BLaER1 treated with 17β-estradiol and CSF1 and Interleukin-3, amounts not matched to agents 10 nM and 100 nM (cell line): Measurements from ENCODE around the gene CLEC7A.
A peak's percentile ranks its signal among the peaks of the same experiment; 100 is the strongest.

Source experiments
- H3K27ac ChIP-seq, 11 experiments: shearing (Covaris generic); formaldehyde crosslinking; 2 replicates each; pipeline ENCODE4 v1.8.1; 2022
- H3K27me3 ChIP-seq, 11 experiments: shearing (Covaris generic); formaldehyde crosslinking; 2 replicates each; pipeline ENCODE4 v1.8.1; 2022
- H3K36me3 ChIP-seq, 11 experiments: shearing (Covaris generic); formaldehyde crosslinking; 2 replicates each; pipeline ENCODE4 v1.8.1; 2022
- H3K4me1 ChIP-seq, 10 experiments: shearing (Covaris generic); formaldehyde crosslinking; 2 replicates each; pipeline ENCODE4 v1.8.1; 2022
- H3K4me2 ChIP-seq, 11 experiments: shearing (Covaris generic); formaldehyde crosslinking; 2 replicates each; pipeline ENCODE4 v1.8.1; 2022
- H3K4me3 ChIP-seq, 10 experiments: shearing (Covaris generic); formaldehyde crosslinking; 2 replicates each; pipeline ENCODE4 v1.8.1; 2022
- H3K9ac ChIP-seq, 11 experiments: shearing (Covaris generic); formaldehyde crosslinking; 2 replicates each; pipeline ENCODE4 v1.8.1; 2022
- H3K9me3 ChIP-seq, 11 experiments: shearing (Covaris generic); formaldehyde crosslinking; replicated peaks in 1 of 11; 2 replicates each; pipeline ENCODE4 v1.8.1; 2022
- H4K20me1 ChIP-seq, 11 experiments: shearing (Covaris generic); formaldehyde crosslinking; 2 replicates each; pipeline ENCODE4 v1.8.1; 2022
- Cebpa-rat ChIP-seq, 11 experiments: shearing (Covaris generic); IDR thresholded peaks; 2 replicates each; pipeline ENCODE4 v1.8.1; 2022

Gene CLEC7A

GRCh38 chr12:10082117-10082874 is 47.7 kb downstream of the CLEC7A start:
- TF ChIP-seq Cebpa-rat (IDR thresholded peaks at IDR 0.05) = no peak
- H3K27ac ChIP-seq = peak overlapping the region in 2 of 11 experiments; percentile 1 to 36; a peak in 3 of 22 replicates
- no peaks in the 10 kb centered on the region for H4K20me1 ChIP-seq
- no peak overlapping the region for H3K4me3 ChIP-seq
- peaks cover 43 to 62% (median 55%) of the 10 kb centered on the region in 11 experiments for H3K9me3 ChIP-seq
- H3K4me1 ChIP-seq = peaks cover 16 to 39% (median 26%) of the 10 kb centered on the region in 10 experiments
- no peak overlapping the region for H3K9ac ChIP-seq
- peaks cover 0 to 22% (median 0%) of the 10 kb centered on the region in 11 experiments; a peak in 3 of 22 replicates for H3K36me3 ChIP-seq
- H3K4me2 ChIP-seq = peak overlapping the region in 5 of 11 experiments; percentile 2 to 63 (median 27); a peak in 8 of 22 replicates
- H3K27me3 ChIP-seq = no peaks in the 10 kb centered on the region

- H3K4me3 ChIP-seq = no peak overlapping the region
- peaks cover 7 to 18% (median 11%) of the 10 kb centered on the region in 11 experiments for H3K9me3 ChIP-seq
- H3K4me1 ChIP-seq = peaks cover 9 to 26% (median 22%) of the 10 kb centered on the region in 10 experiments; a peak in 19 of 20 replicates
- H3K27me3 ChIP-seq = no peaks in the 10 kb centered on the region
- no peak overlapping the region for H3K27ac ChIP-seq
- no peaks in the 10 kb centered on the region for H4K20me1 ChIP-seq
- no peak for TF ChIP-seq Cebpa-rat (IDR thresholded peaks at IDR 0.05)
- H3K4me2 ChIP-seq = no peak overlapping the region
- H3K9ac ChIP-seq = no peak overlapping the region
- H3K36me3 ChIP-seq = peaks cover 0 to 13% (median 0%) of the 10 kb centered on the region in 11 experiments; a peak in 3 of 22 replicates
Observed at GRCh38 chr12:10075451-10075850, 54.5 kb downstream of the CLEC7A start.

GRCh38 chr12:10073261-10073660 is 56.7 kb downstream of the CLEC7A start:
- no peaks in the 10 kb centered on the region for H3K27me3 ChIP-seq
- H3K4me2 ChIP-seq = no peak overlapping the region
- no peaks in the 10 kb centered on the region for H4K20me1 ChIP-seq
- no peak overlapping the region for H3K4me3 ChIP-seq
- H3K9me3 ChIP-seq = peaks cover 0 to 12% (median 0%) of the 10 kb centered on the region in 11 experiments; a peak in 4 of 22 replicates
- H3K4me1 ChIP-seq = peaks cover 7 to 31% (median 13%) of the 10 kb centered on the region in 10 experiments
- no peak for TF ChIP-seq Cebpa-rat (IDR thresholded peaks at IDR 0.05)
- H3K27ac ChIP-seq = no peak overlapping the region
- no peak overlapping the region for H3K9ac ChIP-seq
- peaks cover 0 to 6% (median 0%) of the 10 kb centered on the region in 11 experiments; a peak in 1 of 22 replicates for H3K36me3 ChIP-seq

- H4K20me1 ChIP-seq = no peaks in the 10 kb centered on the region
- peaks cover 0 to 6% (median 0%) of the 10 kb centered on the region in 11 experiments; a peak in 1 of 22 replicates for H3K36me3 ChIP-seq
- H3K27me3 ChIP-seq = no peaks in the 10 kb centered on the region
- H3K9me3 ChIP-seq = peaks cover 0 to 12% (median 0%) of the 10 kb centered on the region in 11 experiments; a peak in 4 of 22 replicates
- H3K27ac ChIP-seq = no peak overlapping the region
- H3K4me3 ChIP-seq = no peak overlapping the region
- no peak overlapping the region for H3K4me2 ChIP-seq
- peaks cover 6 to 42% (median 17%) of the 10 kb centered on the region in 10 experiments; a peak in 19 of 20 replicates for H3K4me1 ChIP-seq
- no peak for TF ChIP-seq Cebpa-rat (IDR thresholded peaks at IDR 0.05)
- H3K9ac ChIP-seq = no peak overlapping the region
Observed at GRCh38 chr12:10072131-10072530, 57.9 kb downstream of the CLEC7A start.

GRCh38 chr12:10070380-10070779 is 59.6 kb downstream of the CLEC7A start:
- no peak overlapping the region for H3K9ac ChIP-seq
- peaks cover 0 to 12% (median 0%) of the 10 kb centered on the region in 11 experiments; a peak in 4 of 22 replicates for H3K9me3 ChIP-seq
- H3K4me2 ChIP-seq = peak overlapping the region in 2 of 11 experiments; percentile 58 to 80; a peak in 3 of 22 replicates
- no peaks in the 10 kb centered on the region for H4K20me1 ChIP-seq
- TF ChIP-seq Cebpa-rat (IDR thresholded peaks at IDR 0.05) = no peak
- peak overlapping the region in 3 of 11 experiments; percentile 89 to 98 (median 92); a peak in 5 of 22 replicates for H3K27ac ChIP-seq
- peaks cover 10 to 58% (median 19%) of the 10 kb centered on the region in 10 experiments for H3K4me1 ChIP-seq
- H3K4me3 ChIP-seq = no peak overlapping the region
- no peaks in the 10 kb centered on the region for H3K27me3 ChIP-seq
- peaks cover 0 to 6% (median 0%) of the 10 kb centered on the region in 11 experiments; a peak in 1 of 22 replicates for H3K36me3 ChIP-seq

GRCh38 chr12:10069976-10070375 is 60.0 kb downstream of the CLEC7A start:
- no peak overlapping the region; a peak in 1 of 22 replicates for H3K9ac ChIP-seq
- no peaks in the 10 kb centered on the region for H4K20me1 ChIP-seq
- peak overlapping the region in 4 of 11 experiments; percentile 72 to 98 (median 90); a peak in 7 of 22 replicates for H3K27ac ChIP-seq
- no peak overlapping the region for H3K4me3 ChIP-seq
- H3K4me2 ChIP-seq = peak overlapping the region in 3 of 11 experiments; percentile 58 to 80 (median 76); a peak in 5 of 22 replicates
- peaks cover 14 to 62% (median 23%) of the 10 kb centered on the region in 10 experiments for H3K4me1 ChIP-seq
- no peak for TF ChIP-seq Cebpa-rat (IDR thresholded peaks at IDR 0.05)
- no peaks in the 10 kb centered on the region for H3K27me3 ChIP-seq
- peaks cover 0 to 12% (median 0%) of the 10 kb centered on the region in 11 experiments; a peak in 4 of 22 replicates for H3K9me3 ChIP-seq
- peaks cover 0 to 6% (median 0%) of the 10 kb centered on the region in 11 experiments; a peak in 1 of 22 replicates for H3K36me3 ChIP-seq

- peaks cover 14 to 69% (median 24%) of the 10 kb centered on the region in 10 experiments for H3K4me1 ChIP-seq
- no peaks in the 10 kb centered on the region for H4K20me1 ChIP-seq
- peak overlapping the region in 6 of 11 experiments; percentile 52 to 80 (median 76); a peak in 11 of 22 replicates for H3K4me2 ChIP-seq
- TF ChIP-seq Cebpa-rat (IDR thresholded peaks at IDR 0.05) = no peak
- H3K9ac ChIP-seq = peak overlapping the region in 5 of 11 experiments; percentile 12 to 79 (median 66); a peak in 8 of 22 replicates
- peak overlapping the region in 6 of 11 experiments; percentile 15 to 98 (median 80); a peak in 12 of 22 replicates for H3K27ac ChIP-seq
- H3K4me3 ChIP-seq = no peak overlapping the region
- no peaks in the 10 kb centered on the region for H3K27me3 ChIP-seq
- peaks cover 0 to 12% (median 0%) of the 10 kb centered on the region in 11 experiments; a peak in 4 of 22 replicates for H3K9me3 ChIP-seq
- peaks cover 0 to 6% (median 0%) of the 10 kb centered on the region in 11 experiments; a peak in 1 of 22 replicates for H3K36me3 ChIP-seq
Observed at GRCh38 chr12:10069099-10069498, 60.9 kb downstream of the CLEC7A start.

GRCh38 chr12:10068644-10069043 is 61.4 kb downstream of the CLEC7A start:
- peak in 3 of 11 experiments; percentile 59 to 79 (median 65); a peak in 4 of 22 replicates for TF ChIP-seq Cebpa-rat (IDR thresholded peaks at IDR 0.05)
- Histone ChIP-seq H3K27me3 (no peaks in the 10 kb centered on the region), H3K4me3 (no peak overlapping the region), H3K9ac (peak overlapping the region in 4 of 11 experiments; percentile 42 to 80 (median 72); a peak in 8 of 22 replicates), H4K20me1 (no peaks in the 10 kb centered on the region), H3K9me3 (peaks cover 0 to 12% (median 0%) of the 10 kb centered on the region in 11 experiments; a peak in 4 of 22 replicates), H3K4me1 (peaks cover 14 to 69% (median 24%) of the 10 kb centered on the region in 10 experiments), H3K27ac (peak overlapping the region in 6 of 11 experiments; percentile 15 to 98 (median 80); a peak in 12 of 22 replicates), H3K36me3 (peaks cover 0 to 6% (median 0%) of the 10 kb centered on the region in 11 experiments; a peak in 1 of 22 replicates), H3K4me2 (peak overlapping the region in 8 of 11 experiments; percentile 22 to 80 (median 66); a peak in 15 of 22 replicates)
